GM12891 (cell line): ENCODE data around the gene PRMT2.

Experiments
- POLR2A ChIP-seq: IDR thresholded peaks from 2 replicates; pipeline ENCODE4 v1.6.1; 2011; ENCODE audit warnings: low read depth, low read length, control low read depth
- POLR2AphosphoS5 ChIP-seq: IDR thresholded peaks from 2 replicates; pipeline ENCODE4 v1.6.1; 2011; ENCODE audit warnings: low read depth, low read length, control low read depth

DNA sequence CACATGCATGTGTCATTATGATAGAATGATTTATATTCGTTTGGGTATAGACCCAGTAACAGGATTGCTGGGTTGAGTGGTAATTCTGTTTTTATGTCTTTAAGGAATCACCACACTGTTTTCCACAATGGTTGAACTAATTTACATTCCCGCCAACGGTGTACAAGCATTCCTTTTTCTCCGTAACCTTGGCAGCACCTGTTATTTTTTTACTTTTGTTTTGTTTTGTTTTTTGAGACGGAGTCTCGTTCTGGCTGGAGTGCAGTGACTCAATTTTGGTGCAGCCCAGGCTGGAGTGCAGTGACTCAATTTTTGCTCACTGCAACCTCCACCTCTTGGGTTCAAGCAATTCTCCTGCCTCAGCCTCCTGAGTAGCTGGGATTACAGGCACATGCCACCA is 22.1 kb upstream of the PRMT2 start:
- TF ChIP-seq POLR2A = no peak
- no peak for TF ChIP-seq POLR2AphosphoS5
